Ammon's horn (tissue), 1 donor: ENCODE data around the gene CCNY.

Experiments
- DNase-seq: peaks from one replicate; pipeline ENCODE4 v3.0.0-alpha.2; 2016; ENCODE audit warnings: low spot score

The CCNY gene

DNA sequence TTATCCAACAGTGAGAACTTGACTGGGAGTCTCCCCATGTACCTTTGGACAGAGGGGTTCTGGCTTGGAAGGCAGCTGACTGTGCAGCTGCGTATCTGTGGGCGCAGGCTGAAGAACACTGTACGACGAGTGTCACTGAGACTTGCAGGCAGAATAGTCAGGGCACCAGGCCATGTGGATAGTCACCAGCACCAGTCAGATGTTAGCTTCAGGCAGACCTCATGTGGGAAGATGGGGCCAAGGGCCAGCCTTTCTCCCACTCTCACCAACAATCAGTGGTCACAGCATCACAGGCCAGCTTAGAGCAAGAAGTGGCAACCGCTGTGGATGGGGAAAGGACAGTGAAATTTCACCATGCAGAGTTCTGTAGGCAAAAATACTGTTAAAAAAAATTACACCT is 225.4 kb downstream of the CCNY start:
- DNase-seq = peak; percentile 84

DNA sequence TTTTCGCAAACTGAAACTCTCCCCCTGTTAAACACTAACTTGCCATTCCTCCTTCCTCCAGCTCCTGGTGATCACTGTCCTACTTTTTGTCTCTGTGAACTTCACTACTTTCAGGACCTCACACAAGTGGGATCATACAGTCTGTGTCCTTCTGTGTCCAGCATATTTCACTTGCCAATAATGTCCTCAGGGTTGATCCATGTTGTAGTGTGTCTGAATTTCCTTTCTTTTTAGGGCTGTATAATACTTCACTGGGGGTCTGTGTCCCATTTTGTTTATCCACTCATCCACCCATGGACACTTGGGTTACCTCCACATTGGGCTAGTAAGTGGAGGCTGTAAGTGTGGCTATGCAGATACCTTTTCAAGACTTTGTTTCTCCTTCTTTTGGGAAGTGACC is 226.1 kb downstream of the CCNY start:
- DNase-seq = no peak

DNA sequence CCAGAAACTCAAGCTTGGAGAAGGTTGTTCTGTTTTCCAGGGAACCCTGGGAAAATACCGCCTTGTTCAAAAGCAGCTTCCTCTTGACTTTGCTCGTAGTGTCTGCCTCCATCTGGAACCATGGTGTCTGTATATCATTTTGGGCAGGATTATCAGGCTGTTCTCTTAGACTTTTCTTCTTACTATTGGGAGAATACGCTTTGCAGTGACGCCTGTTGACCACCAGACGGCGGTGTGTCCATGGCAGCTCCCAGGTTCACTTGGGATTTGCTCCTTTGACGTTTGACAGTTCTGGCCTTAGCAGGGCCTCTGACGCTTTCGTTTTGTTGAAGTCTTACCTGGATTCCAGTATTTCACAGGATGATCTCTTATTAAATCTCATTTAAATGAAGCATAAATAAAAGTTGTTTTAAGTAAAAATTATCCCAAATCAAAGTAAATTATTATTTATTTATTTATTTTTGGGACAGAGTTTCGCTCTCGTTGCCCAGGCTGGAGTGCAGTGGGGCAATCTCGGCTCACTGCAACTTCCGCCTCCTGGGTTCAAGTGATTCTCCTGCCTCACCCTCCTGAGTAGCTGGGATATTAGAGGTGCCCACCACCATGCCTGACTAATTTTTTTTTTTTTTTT is 227.1 kb downstream of the CCNY start:
- DNase-seq = peak; percentile 85

DNA sequence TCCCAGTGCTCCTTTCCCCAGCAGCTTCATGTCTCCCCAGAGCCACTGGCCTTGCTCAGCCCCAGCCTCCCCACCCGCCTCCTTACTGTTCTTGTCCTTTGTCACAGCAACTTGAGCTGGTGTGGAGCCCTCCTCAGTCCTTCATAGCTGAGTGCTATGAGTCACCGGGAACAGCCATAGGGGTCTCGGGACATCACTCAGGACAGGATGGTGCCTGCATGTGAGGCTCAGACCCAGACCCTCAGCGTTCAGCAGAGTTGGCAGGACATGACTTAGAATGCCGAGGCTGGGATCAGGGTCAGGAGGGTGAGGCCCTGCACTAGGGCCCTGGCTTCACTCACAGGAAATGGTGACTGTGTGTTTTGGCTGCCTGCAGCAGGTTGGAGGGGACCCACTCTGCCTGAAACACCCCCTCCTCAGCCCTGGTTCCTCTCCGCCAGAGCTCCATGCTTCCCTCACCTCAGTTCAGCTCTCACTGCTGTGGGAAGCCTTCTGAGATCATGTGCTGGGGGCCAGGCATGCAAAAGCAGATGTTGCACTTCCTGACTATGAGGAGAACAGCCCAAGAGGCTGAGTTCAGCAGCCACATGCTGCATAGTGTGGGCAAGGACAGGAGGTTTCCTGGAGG is 228.1 kb downstream of the CCNY start:
- peak; percentile 67 for DNase-seq

DNA sequence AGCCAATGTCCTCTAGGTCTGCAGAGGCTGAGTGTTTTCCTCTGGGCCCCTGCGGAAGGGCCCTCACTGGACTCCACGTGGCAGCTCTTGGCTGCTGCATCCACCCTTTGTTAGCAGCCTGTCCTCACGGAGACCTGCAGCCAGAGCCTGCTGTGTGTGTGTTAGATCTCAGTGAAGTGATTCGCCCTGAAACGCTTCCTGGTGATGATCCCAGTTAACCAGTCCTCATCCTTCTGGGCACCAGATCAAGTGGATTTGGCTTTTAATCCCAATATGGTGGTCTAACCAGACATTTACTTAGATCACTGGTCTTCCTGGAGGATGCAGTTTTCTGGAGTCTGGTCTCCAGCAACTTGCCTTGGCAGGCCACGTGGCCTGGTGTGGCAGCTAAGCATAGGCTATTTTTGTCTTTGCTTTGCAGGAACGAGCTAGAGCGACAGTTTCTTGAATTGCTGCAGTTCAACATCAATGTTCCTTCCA is 229.3 kb downstream of the CCNY start:
- peak; percentile 61 for DNase-seq

DNA sequence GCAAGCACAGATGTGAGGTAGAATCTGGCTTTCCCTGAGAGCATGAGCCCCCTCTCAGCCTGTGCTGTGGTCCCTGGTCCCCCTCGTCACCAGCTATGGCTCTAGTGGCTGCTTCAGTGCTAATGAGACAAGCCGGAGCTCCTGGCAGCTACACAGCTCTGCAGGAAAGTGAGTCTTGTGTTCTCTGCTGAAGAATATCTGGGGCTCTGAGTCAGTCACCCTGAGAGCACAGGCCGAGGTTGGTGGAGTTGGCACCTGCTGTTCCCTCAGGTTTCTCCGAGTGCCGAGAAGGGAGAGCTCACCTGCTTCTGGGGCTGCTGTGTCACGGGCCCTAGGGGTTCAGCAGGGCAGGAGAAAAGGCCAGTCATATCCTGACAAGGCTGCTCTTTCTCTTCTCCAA is 231.6 kb downstream of the CCNY start:
- DNase-seq = no peak

DNA sequence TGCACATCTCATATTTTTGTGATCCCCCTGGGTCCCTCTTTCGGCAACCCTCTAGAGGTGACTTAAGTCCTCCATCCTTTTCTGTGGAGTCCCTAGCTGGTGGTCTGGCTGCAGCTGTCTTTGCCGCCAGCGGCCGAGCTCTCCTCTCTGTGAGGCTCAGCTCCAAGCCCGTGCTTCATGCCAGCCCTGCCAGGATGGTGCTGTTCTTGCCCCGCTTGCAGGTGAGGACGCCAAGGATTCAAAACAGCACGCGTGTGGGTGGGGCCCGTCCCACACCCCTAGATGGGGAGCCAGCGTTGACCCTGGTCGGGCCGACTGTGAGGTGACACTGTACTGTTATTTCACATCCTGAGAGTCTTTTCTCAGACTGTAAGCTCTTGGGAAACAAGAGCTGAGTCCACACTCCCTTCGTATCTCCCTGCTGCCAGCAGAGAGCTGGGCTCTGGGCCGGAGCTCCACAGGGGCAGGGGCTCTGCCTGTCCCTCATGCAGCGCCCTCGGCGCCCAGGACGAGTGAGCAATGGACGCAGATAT is 232.2 kb downstream of the CCNY start:
- no peak for DNase-seq

DNA sequence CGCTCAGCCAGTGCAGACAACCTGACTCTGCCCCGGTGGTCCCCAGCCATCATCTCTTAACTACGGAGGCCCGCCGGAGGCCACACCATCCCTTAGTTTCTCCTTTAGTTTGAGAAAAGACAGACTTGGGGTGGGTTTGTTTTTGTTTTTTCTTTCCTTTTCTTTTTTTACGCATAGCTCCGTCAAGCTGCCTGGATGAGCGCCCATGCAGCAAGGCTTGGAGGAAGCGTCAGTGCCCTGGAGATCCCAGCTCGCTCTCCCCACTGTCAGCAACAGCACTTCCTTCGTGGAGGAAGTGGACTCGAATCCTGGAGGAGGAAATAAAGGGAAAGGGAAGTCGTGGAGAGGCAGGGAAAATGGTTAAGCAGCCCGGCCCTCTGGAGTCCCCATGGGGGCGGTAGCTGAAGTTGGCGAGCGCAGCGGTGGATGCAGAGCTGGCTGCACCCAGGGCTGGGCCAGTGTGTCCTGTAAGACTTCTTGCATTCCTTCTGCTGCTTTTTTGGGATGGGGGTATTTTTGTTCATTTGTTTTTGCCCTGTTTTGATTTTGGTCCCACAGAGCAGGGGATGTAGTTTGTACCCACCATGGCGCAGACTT is 232.9 kb downstream of the CCNY start:
- DNase-seq = no peak

DNA sequence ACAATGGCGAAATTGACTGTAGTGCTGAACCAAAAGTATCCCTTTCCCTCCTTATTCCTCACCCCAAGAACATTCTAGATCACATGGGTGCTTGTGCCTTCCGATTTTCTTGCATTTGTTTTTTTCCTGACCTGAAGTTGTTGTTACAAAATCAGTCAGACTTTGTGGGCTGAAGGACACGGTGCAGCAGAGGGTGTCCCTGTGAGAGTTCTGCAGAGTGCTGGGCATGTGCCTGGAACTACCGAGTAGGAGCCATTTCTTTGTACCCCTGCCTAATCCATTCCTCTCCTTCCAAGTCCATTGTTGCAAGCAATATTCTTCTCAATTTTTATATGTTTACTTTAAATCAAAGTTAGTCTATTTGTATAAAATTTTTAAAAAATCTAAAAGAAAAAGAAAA is 233.5 kb downstream of the CCNY start:
- DNase-seq = no peak

DNA sequence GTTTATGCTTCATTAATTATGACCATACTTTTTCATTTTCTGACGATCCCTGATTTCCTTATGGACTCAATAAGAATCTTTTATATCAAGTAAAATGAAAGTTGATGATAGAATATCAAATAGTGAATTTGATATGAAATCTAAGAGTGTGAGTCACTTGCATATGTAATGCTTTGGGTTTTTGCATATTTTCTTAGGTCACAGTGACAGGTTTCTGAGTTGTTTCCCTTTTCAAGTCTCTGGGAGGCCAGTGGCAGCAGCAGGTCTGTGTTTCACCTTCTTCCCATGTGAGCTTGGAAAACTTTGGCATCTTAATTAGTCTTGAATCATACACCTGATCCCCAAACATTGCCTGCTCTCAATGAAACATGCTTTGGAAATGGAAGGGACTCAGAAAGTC is 234.1 kb downstream of the CCNY start:
- DNase-seq = no peak

DNA sequence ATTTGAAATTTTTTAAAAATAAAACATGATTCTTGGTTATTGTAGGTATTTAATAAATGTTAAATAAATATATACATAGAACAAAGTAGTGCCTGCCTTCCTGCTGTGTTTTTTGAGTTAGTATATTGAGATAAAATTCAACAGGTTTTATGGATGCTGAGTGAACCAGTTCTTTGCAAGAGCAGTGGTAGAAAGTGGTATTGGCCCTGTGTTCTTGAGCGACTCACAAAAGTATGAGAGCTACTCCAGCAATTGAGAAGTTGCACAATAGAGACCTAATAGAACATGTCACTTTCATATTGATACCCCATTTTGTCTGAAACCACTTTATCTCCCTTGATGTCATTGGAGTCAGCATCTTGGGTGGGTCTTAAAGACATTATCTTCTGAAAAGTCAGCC is 236.3 kb downstream of the CCNY start:
- DNase-seq = no peak

DNA sequence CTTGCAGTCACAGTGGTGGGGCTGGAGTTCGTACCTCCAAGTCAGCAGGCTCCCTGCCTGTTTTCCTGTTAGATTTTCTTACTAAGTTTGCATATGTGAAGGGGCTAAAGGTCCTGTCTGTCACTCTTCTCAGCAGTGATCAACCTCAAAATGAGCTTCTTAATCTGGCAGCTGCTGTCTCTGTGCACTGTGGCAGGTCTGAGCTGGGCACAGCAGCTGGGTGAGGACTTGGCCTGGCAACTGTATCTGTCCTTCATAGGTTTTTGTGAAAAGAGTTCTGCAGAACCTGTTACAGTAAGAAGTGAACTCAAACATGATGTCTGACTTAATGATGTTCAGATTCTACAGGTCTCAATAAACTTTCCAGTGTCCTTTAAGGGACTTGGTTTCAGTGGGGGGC is 237.5 kb downstream of the CCNY start:
- DNase-seq = no peak

DNA sequence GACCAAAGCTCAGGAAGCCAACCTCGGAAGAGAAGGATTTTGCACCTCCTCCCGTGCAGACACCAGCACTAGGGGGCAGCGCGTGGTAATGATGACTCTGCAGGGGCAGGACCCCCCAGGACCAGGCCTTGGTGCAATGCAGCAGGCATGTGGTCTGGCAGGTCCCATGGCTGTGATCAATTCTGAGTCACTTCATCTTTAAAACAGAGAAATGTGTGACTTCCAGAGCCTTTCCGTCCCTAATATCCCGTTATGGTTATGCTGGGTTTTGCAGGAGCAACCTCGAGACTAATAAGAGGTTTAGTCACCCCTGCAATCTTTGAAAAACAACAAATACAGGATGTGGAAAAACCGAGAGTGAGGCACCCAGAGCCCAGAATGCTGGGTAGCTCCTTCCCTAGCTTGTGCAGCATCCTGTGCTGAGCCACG is 238.6 kb downstream of the CCNY start:
- DNase-seq = no peak

DNA sequence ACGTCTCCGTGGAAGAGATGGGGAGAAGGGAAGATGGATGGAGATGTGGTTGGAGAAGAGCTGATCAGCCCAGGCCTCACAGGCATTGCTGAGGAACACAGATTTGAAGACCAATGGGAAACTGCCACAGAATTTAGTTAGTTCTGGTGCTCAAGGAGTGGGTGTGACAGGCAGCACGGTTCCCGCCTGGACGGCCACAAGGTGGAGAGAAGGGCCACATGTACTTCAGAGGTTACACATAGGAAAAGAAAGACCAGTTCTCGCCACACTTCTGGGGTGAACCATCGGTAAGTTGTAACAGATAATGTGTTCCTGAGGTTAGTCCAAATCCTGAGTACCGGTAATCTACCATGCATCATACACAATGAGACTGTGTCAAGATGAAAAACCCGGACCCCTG is 239.3 kb downstream of the CCNY start:
- no peak for DNase-seq

DNA sequence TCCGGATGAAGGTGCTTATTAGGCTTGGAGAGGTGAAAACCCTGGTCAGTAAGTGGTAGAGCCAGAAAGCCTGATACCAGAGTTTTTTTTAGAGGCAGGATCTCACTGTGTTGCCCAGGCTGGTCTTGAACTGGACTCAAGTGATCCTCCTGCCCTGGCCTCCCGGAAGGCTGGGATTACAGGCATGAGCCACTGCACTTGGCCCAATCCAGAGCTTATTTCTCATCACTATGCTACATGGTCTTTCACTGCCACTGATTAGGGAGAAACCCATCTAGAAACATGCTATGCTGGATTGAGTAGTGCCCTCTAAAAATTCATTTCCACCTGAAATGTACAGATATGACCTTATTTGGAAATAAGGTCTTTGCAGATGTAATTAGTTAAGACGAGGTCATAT is 240.4 kb downstream of the CCNY start:
- DNase-seq = no peak

DNA sequence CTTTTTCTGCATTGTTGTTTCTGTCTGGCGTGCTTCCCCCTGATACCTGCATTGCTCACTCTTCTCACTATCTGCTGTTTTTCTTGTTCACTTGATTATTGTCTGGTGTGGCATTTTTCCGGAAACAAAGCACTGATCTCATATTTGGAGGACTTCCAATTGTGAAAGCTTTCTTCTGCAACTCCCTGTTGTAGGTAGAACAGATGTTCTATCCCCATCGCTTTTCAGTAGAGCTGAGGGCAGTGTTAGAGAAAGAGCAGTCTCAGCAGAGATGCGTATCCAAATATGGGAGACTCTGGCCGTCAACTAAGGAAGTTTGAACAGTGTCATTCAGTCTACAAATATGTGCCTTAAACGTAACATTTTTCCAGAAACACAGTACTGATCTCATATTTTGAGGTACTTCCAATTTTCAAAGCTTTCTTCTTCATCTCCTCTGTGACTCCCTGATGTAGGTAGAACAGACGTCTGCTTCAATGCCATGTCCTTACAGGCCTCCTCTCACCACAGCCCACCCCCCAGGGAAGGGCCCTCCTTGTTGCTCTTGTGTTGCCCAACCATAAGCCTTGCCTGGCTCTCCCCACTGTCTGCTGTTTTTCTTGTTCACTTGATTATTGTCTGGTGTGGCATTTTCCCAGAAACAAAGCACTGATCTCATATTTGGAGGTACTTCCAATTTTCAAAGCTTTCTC is 241.8 kb downstream of the CCNY start:
- no peak for DNase-seq

DNA sequence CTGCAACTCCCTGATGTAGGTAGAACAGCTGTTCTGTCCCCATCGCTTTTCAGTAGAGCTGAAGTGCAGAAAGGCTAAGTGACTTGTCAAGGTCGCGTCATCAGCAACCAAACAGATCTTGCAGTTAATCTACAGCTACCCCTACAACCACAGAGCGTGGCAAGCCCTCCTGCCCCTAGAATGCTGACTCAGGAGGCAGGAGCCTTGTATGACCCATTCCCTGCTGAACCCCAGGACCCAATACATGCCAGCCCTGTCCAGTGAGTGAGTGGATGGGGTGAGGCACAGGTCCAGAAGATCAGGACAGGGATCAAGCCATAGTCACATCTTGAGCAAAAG is 242.3 kb downstream of the CCNY start:
- DNase-seq = no peak

DNA sequence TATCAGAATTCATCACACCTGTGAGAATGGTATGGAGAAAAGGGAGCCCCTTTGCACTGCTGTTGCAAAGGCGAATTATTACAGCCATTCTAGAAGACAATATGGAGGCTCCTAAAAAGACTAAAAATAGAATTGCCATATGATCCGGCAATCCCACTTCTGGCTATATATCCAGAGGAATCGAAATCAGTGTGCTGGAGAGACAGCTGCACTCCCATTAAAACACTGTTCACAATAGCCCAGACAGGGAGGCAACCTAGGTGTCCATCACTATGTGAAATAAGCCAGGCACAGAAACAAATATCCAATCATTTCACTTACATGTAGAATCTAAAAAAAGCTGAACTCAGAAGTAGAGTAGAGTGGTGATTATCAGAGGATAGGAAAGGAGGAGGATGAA is 242.8 kb downstream of the CCNY start:
- DNase-seq = no peak

DNA sequence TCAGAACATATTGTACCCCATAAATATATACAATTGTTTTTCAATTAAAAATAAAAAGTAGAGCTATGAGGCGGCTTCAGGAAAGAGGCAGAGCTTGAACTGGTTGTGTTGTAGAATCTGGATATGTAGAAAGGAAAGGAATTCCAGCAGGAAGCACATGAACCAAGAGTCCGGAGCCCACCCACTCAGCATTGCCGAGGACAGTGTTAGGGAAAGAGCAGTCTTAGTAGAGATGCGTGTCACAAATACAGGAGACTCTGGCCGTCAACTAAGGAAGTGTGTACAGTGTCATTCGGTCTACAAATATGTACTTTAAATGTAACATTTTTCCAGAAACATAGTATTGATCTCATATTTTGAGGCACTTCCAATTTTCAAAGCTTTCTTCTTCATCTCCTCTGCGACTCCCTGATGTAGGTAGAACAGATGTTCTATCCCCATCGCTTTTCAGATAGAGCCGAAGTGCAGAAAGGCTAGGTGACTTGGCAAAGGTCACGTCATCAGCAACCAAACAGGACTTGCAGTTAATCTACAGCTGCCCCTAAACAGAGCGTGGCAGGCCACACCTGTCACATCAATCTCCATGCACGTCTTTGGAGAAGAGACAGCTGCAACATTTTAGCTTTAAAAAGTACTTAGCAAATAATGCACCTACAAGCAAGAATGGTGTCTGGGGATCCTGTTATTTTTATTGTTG is 243.6 kb downstream of the CCNY start:
- DNase-seq = no peak

DNA sequence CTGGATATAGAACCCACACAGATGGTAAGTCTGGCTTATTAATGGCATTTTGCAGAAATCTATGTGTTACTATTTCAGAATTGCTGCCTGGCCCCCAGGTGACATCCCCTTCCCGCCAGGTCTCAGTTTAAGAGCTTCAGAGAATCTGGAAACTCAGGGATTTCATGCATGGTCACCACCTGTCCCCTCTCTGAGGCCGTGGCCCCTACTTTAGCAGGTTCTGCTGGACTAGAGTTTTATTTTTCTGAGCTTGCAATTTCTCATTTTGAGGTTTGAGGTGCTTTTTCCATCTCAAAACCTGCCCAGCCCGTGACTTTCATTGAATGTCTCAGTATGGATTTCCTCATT is 244.1 kb downstream of the CCNY start:
- DNase-seq = no peak

DNA sequence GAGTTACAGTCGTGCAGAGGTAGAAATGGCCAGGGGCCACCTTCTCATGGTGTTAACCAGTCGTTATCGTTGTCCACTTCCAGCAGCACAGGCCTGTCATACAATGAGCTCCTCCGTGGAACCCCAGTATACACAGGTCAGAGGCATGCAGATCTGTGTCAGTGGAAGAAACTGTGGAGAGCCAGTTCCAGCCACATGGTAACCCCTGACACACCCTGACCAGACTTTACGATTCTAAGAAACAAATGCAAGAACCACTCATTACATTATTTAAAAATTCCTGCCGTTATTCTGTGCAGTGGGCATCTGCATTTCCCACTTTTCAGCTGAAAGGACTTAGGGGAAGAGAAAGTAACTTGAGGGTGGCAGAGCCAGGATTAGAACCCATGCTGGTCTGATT is 245.3 kb downstream of the CCNY start:
- no peak for DNase-seq

DNA sequence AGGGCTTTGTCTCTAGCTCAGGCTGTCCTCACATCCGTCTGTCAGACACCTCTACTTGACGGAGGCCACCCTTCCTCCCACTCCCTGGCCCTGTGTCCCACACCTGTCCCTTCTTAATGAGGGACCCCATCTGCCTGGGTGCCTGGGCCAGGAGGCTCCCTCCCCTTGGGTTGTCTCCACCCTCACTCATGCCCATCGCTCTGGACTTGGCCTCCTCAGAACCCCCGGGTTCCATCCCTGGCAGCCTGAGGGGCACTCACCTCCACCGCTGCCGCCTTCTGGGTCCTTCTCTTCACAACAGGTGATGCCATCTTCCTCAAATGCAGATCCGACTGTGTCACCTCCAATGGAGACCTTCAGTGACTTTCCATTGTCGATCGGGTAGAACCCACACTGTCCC is 248.6 kb downstream of the CCNY start:
- no peak for DNase-seq

DNA sequence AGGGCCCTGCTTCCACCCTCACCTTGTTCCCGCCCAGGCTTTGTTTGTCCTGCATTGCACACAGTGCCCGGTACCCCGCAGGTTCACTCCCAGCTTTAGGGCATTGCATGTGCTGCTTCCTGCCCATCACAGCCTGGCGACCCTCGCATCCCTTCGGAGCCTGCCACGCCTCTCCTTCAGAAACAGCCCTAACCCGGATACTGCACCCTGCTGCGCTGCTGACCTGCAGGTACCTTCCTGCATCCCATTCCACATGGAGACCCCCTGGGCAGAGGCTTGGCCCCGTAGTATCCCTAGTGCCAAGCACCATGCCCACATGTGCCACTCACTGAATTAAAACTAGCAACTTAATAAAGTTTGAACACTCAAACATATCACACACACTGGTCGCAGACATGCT is 249.0 kb downstream of the CCNY start:
- no peak for DNase-seq
